DND-41 (cell line): ENCODE measurements around the gene SLC25A45.

Experiments used
- ATAC-seq: fragments of 200-7000 bp; cut with Tn5 transposase; 3 replicates; pipeline ENCODE4 v1.9.1; 2021; ENCODE audit warnings: low read depth; ENCODE audit not compliant: insufficient read depth
- DNase-seq: peaks from one replicate; pipeline ENCODE4 v3.0.0-alpha.2; 2020
- H2AFZ ChIP-seq: 2 replicates; pipeline ENCODE4 v1.6.0; 2012; ENCODE audit warnings: low read depth, low read length
- H3K27ac ChIP-seq: 2 replicates; pipeline ENCODE4 v1.5.1; 2012; ENCODE audit warnings: low read length, inconsistent platforms
- H3K27me3 ChIP-seq: fragments of 200-600 bp; sonication (generic); 2 replicates; pipeline ENCODE4 v1.6.0; 2012; ENCODE audit warnings: low read length, mild to moderate bottlenecking, inconsistent platforms; ENCODE audit not compliant: insufficient read depth, poor library complexity
- H3K36me3 ChIP-seq: 2 replicates; pipeline ENCODE4 v1.5.1; 2012; ENCODE audit warnings: low read length, inconsistent platforms; ENCODE audit not compliant: insufficient read depth
- H3K4me1 ChIP-seq: 2 replicates; pipeline ENCODE4 v1.5.1; 2012; ENCODE audit warnings: mild to moderate bottlenecking, low read length; ENCODE audit not compliant: insufficient read depth
- H3K4me2 ChIP-seq: 2 replicates; pipeline ENCODE4 v1.6.0; 2012; ENCODE audit warnings: mild to moderate bottlenecking, moderate library complexity, low read length, inconsistent platforms; ENCODE audit not compliant: insufficient read depth
- H3K4me3 ChIP-seq, 2 experiments: fragments of 200-600 bp in 1 of 2; shearing (Covaris generic) in 1 of 2; 2 replicates each; pipeline ENCODE4 v1.5.1; 2012 to 2016; ENCODE audit warnings: inconsistent platforms in 2 of 2, low read length in 2 of 2, mild to moderate bottlenecking in 2 of 2, low read depth in 1 of 2, moderate library complexity in 1 of 2
- H3K79me2 ChIP-seq: 2 replicates; pipeline ENCODE4 v1.6.0; 2012; ENCODE audit warnings: low read length, inconsistent platforms; ENCODE audit not compliant: insufficient read depth
- H3K9ac ChIP-seq: 2 replicates; pipeline ENCODE4 v1.6.0; 2012; ENCODE audit warnings: low read depth, mild to moderate bottlenecking, inconsistent platforms, low read length, moderate library complexity
- H3K9me3 ChIP-seq: 2 replicates; pipeline ENCODE4 v1.5.1; 2012; ENCODE audit warnings: low read length, moderate library complexity, mild to moderate bottlenecking, inconsistent platforms; ENCODE audit not compliant: insufficient read depth, severe bottlenecking
- H4K20me1 ChIP-seq: 2 replicates; pipeline ENCODE4 v1.6.0; 2012; ENCODE audit warnings: low read length; ENCODE audit not compliant: insufficient read depth
- CTCF ChIP-seq: IDR thresholded peaks from 2 replicates; pipeline ENCODE4 v1.5.1; 2012; ENCODE audit warnings: borderline replicate concordance, low read length, moderate library complexity, mild to moderate bottlenecking; ENCODE audit not compliant: poor library complexity, severe bottlenecking; ENCODE audit errors: extremely low read depth
- EZH2 ChIP-seq: IDR thresholded peaks from 3 replicates; pipeline ENCODE4 v1.6.1; 2012; ENCODE audit warnings: borderline replicate concordance, low read depth, mild to moderate bottlenecking, moderate library complexity, low read length, inconsistent platforms; ENCODE audit not compliant: severe bottlenecking

The SLC25A45 gene

GRCh38 chr11:65422633-65423515 is 40.4 kb upstream of the SLC25A45 start, which contains the start of gene NEAT1:
Gene NEAT1, plus strand, starts transcription at chr11:65422798.
- peak within 1 kb of the TSS; percentile 86 for H3K4me2 ChIP-seq
- H3K27me3 ChIP-seq = no peaks in the 10 kb centered on the region
- ATAC-seq (peak; percentile 20), DNase-seq (peak; percentile 93)
- peaks cover 97% of the 10 kb centered on the region for H3K79me2 ChIP-seq
- peak within 1 kb of the TSS; percentile 99 for H3K27ac ChIP-seq
- H3K4me1 ChIP-seq = peaks cover 70% of the 10 kb centered on the region
- H3K9me3 ChIP-seq = no peaks in the 10 kb centered on the region
- peaks cover 47% of the 10 kb centered on the region for H3K36me3 ChIP-seq
- H4K20me1 ChIP-seq = peaks cover 52% of the 10 kb centered on the region
- peak within 1 kb of the TSS; percentile 98 for H3K9ac ChIP-seq
- peak within 1 kb of the TSS; percentile 75 to 79 for H3K4me3 ChIP-seq
- peak within 1 kb of the TSS; percentile 73 for H2AFZ ChIP-seq
- no peak for TF ChIP-seq CTCF
- TF ChIP-seq EZH2 = no peak

GRCh38 chr11:65421794-65422632 is 39.6 kb upstream of the SLC25A45 start:
- H2AFZ ChIP-seq = peak overlapping the region; percentile 73
- H3K27me3 ChIP-seq = no peaks in the 10 kb centered on the region
- H3K4me3 ChIP-seq = peak overlapping the region; percentile 75 to 79
- TF ChIP-seq CTCF = no peak
- TF ChIP-seq EZH2 = no peak
- H3K27ac ChIP-seq = peak overlapping the region; percentile 99
- peaks cover 42% of the 10 kb centered on the region for H3K36me3 ChIP-seq
- peaks cover 43% of the 10 kb centered on the region for H4K20me1 ChIP-seq
- DNase-seq (peak; percentile 97), ATAC-seq (peak; percentile 18)
- H3K9me3 ChIP-seq = no peaks in the 10 kb centered on the region
- peaks cover 97% of the 10 kb centered on the region for H3K79me2 ChIP-seq
- peak overlapping the region; percentile 86 for H3K4me2 ChIP-seq
- H3K9ac ChIP-seq = peak overlapping the region; percentile 98
- peaks cover 70% of the 10 kb centered on the region for H3K4me1 ChIP-seq

- peaks cover 34% of the 10 kb centered on the region for H3K36me3 ChIP-seq
- H3K9me3 ChIP-seq = no peaks in the 10 kb centered on the region
- H3K9ac ChIP-seq = peak overlapping the region; percentile 98
- H3K27ac ChIP-seq = peak overlapping the region; percentile 99
- no peaks in the 10 kb centered on the region for H3K27me3 ChIP-seq
- peak overlapping the region; percentile 34 to 79; a peak in 3 of 4 replicates for H3K4me3 ChIP-seq
- TF ChIP-seq EZH2 (no peak), CTCF (peak; percentile 0)
- ATAC-seq = peak; percentile 55
- H2AFZ ChIP-seq = no peak overlapping the region
- peaks cover 70% of the 10 kb centered on the region for H3K4me1 ChIP-seq
- peaks cover 35% of the 10 kb centered on the region for H4K20me1 ChIP-seq
- DNase-seq = peak; percentile 94
- peaks cover 96% of the 10 kb centered on the region for H3K79me2 ChIP-seq
- H3K4me2 ChIP-seq = peak overlapping the region; percentile 86
Observed at GRCh38 chr11:65420979-65421793, 38.7 kb upstream of the SLC25A45 start.
